GM20431 (cell line): Measurements from ENCODE around the gene XPR1.

ENCODE experiments used
- in situ Hi-C: fragments of 300-500 bp; cut with MseI, MboI; formaldehyde crosslinking; loops from one replicate; pipeline ENCODE4 v1.15.0; 2020; ENCODE audit warnings: low sequenced_read_pairs; ENCODE audit not compliant: unreplicated experiment

The XPR1 gene

DNA sequence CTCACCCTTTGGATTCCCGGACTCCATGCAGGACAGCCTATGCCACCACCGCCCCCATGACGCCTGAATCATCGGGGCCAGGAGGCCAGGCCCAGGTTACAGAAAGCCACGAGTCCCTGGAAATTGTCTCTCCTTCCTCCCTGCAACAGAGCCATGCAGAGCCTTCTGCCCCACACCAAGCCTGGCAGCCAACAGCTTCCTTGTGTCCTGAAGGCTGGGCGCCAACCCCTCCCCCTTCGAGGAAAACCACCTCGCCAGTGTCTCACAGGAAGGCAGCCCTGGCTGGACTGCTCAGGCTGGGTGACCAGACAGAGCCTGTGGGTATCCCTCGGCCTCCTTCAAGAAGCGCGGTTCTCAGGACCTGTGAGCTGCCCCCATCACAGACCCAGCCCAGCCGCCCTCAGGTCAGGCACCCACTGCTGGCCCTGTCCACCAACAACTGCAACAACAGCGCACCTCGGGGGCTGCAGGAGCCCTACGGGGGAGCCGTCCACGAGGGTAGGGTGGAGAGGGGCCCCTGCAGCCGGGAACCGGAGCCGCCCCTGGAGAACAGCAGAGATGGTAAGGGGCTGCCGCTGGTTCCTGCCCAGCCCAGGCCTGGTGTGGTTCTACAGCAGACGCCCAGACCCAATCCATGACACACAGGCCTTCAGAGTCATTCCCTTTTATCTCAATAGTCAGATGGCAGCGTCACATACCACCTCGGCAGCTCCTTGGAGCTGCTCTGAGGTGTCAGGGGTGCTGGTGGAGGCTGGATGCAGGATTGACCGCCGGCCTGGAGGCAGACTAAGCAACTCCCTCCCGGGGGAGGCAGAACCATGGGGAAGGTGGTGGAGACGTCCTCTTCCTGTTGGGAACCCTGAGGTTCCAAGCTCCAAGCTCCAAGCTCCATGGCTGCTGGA is 304.5 kb downstream of the XPR1 start:
- in situ Hi-C loops, result no loop called here

GRCh38 chr1:180937012-180937372 is 305.2 kb downstream of the XPR1 start:
- in situ Hi-C loops, result no loop called here

DNA sequence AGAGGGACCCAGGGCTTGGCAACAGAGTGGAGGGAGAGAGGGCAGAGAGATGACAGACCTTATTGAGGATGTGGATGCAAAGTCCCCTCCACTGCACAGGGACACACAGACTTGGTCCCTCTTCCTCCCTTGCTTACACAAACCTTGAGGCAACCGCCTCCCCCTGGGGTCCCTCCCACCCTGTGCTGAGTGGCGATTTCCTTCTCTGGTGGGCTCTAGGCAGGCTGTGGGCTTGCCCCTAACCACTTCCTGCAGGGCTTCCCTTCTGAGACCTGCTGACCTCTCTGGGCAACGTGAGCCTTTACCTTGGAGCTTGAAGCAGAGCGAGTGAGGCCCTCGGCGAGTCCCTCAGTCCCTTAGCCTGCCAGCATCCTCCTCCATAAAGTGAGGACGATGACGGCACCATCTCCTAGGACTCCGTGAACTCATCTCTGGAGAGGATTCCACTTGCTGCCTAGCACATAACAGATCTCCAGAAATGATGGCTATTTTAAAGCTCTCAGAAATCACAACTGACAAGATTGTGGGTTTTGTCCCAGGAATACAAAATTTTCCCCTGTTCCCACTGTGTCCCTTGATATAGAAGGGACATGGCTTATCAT is 305.9 kb downstream of the XPR1 start:
- in situ Hi-C loops, result no loop called here

GRCh38 chr1:180939073-180939710 is 307.4 kb downstream of the XPR1 start:
- in situ Hi-C loops, result no loop called here

DNA sequence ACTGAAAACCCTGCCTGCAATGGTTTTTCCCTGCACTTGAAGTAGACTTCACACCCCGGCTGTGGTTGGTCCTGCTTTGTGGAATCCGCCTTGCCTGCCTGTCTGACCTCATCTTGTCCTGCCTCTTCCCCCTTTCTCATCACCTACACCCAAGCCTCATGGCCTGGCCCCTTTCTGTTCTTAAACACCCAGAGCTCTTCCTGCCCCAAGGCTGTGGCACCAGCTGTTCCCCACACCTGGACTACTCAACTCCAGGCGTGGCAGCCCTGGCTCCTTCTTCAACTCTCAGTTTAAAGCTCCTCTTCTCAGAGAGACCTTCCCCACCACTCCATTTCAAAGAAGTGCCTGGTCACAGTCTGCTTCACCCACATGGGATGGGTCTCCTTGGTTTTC is 307.9 kb downstream of the XPR1 start:
- in situ Hi-C loops, result no loop called here
